SJSA1 (cell line): Measurements from ENCODE around the gene LPP. TPM values are rescaled to one million over a fixed set of nuclear protein-coding genes. Genes with fewer than 3 reads are reported as not detected.
A peak's percentile ranks its signal among the peaks of the same experiment; 100 is the strongest.

Experiments
- DNase-seq, 2 experiments: peaks; one replicate each; pipeline ENCODE4 v3.0.0-alpha.2; 2015 to 2020; ENCODE audit warnings: low spot score in 2 of 2, low read depth in 1 of 2
- H3K27ac ChIP-seq: fragments of 250-450 bp; sonication (Bioruptor Pico); 2 replicates; pipeline ENCODE4 v1.5.1; 2020; ENCODE audit warnings: mild to moderate bottlenecking, moderate library complexity
- H3K27me3 ChIP-seq: fragments of 250-450 bp; sonication (Bioruptor Pico); replicated peaks from 2 replicates; pipeline ENCODE4 v1.5.1; 2020; ENCODE audit warnings: mild to moderate bottlenecking, moderate library complexity
- H3K36me3 ChIP-seq: fragments of 250-450 bp; sonication (Bioruptor Pico); 2 replicates; pipeline ENCODE4 v1.5.1; 2020; ENCODE audit warnings: mild to moderate bottlenecking
- H3K4me1 ChIP-seq: fragments of 250-450 bp; sonication (Bioruptor Pico); replicated peaks from 2 replicates; pipeline ENCODE4 v1.6.1; 2021; ENCODE audit warnings: mild to moderate bottlenecking
- H3K4me3 ChIP-seq: fragments of 250-450 bp; sonication (Bioruptor Pico); 2 replicates; pipeline ENCODE4 v1.5.1; 2020; ENCODE audit warnings: mild to moderate bottlenecking
- H3K9me3 ChIP-seq: fragments of 250-450 bp; sonication (Bioruptor Pico); replicated peaks from 2 replicates; pipeline ENCODE4 v1.5.1; 2020; ENCODE audit warnings: mild to moderate bottlenecking
- total RNA-seq: library from RNA; depleted of rRNA; stranded (reverse); fragments of >200 nt; shearing (Covaris generic); gene quantifications from 2 replicates; pipeline ENCODE4 v1.2.3, GENCODE V29; 2014

LPP gene
- total RNA-seq, 1 experiment from 2014 or later: 132 TPM

DNA sequence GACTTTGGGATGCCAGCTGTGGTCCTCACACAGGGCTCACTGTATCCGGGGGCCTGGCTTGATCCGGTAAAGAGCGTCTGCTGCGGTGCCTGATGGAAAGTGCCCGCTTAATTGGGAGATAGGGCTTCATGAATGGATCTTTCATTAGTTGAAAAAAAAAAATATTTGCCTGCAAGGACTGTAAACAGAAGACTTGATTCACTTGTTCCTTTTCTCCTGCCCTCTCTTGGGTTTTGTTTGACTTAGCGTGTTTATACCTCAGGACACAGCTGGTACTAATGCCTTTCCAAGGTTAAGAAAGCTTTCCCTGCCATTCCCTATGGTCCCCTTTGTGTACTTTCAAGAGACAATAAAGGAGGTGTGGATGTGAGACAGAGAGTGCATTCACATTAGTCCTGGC, 493.3 kb downstream of the LPP start:
- Histone ChIP-seq H3K36me3 (peaks cover 12% of the 10 kb centered on the region), H3K4me1 (peaks cover 19% of the 10 kb centered on the region), H3K27ac (no peak overlapping the region), H3K4me3 (no peak overlapping the region), H3K9me3 (no peaks in the 10 kb centered on the region), H3K27me3 (no peaks in the 10 kb centered on the region)
- DNase-seq: no peak

DNA sequence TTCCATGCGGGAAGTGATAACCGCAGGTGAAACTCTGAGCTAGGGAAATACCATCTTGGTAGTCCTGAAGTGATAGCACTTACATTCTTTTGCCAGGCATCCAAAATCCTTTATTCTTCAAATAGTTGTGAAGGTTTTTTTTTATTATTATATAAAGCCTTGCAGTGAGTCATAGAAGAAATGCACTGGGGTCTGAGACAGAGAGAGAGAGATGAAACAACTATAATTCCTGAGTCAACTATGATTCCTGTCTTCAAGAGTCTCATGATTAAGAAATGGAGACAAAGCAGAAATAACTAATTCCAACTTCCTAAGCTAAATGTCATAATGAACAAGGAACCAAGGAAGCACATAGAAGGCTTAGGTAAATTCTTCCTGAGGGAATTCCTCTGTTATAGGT, 495.6 kb downstream of the LPP start:
- H3K36me3 ChIP-seq: peaks cover 12% of the 10 kb centered on the region; the same call in 1 of the 2 replicates
- H3K27ac ChIP-seq: peak overlapping the region; percentile 42
- H3K4me1 ChIP-seq: peaks cover 19% of the 10 kb centered on the region
- no peaks in the 10 kb centered on the region for H3K27me3 ChIP-seq
- no peak for DNase-seq
- H3K4me3 ChIP-seq: no peak overlapping the region
- H3K9me3 ChIP-seq: no peaks in the 10 kb centered on the region

DNA sequence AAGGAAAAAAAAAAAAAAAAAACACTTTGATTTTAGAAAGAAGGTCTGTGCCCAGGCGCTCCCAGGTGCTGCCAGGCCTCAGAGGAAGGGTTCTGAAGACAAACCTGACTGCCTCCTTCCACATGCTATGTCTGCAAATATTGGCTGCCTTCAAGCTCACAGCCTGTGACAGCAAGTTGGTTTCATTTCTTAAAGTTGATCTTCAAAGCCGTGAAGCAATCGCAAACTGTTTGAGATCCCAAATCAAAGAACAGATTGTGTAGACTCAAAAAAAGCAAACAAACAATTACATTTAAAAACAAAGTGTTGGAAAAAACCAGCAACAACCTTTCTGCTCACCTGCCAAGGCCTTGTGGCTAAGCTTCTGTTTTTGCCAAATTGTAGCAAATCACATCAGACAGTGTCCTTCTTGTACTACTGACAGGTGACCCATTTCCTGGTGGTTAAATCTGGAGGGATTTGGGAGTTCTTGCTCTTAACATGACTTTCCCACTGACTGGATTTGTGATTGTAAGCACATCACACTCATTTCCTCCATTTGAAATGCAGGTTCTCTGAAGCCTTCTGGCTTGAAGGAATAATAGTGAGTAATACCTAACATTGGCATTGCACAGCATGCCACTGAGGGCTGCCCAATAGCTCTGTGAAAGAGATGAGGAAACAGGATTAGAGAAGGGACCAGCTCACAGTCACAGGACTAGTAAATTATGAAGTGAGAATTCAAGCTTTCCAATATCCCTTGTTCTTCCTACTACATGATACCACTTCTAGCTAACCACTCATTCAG, 502.4 kb downstream of the LPP start:
- no peak for DNase-seq
- no peaks in the 10 kb centered on the region for H3K27me3 ChIP-seq
- H3K4me3 ChIP-seq: no peak overlapping the region
- H3K9me3 ChIP-seq: no peaks in the 10 kb centered on the region
- H3K36me3 ChIP-seq: 0 out of 2 replicates have a peak, but pooled peaks cover 10% of the 10 kb centered on the region
- H3K4me1 ChIP-seq: no peaks in the 10 kb centered on the region
- H3K27ac ChIP-seq: no peak overlapping the region

DNA sequence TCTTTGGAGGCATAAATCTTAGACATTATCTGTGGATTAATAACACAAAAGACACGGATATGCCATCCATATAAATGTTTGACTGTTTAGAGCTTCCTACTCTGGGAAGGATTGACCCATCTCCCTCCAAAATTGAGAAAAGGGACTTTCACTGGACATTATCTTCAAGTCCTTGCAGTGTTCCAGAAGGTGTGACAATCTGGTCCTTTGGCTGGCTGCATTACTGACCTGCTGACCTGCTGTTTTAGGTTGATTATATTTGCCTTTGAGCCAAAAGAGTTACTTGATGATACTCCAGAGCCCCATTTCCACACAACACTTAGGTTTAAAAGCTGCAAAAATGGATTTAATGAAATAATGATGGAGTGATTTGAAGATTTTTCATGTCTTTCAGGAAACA, 504.6 kb downstream of the LPP start:
- Histone ChIP-seq H3K9me3 (no peaks in the 10 kb centered on the region), H3K4me1 (peaks cover 5% of the 10 kb centered on the region; the same call in 1 of the 2 replicates), H3K27me3 (no peaks in the 10 kb centered on the region), H3K36me3 (0 out of 2 replicates have a peak, but pooled peaks cover 6% of the 10 kb centered on the region), H3K27ac (no peak overlapping the region), H3K4me3 (no peak overlapping the region)
- DNase-seq: no peak

DNA sequence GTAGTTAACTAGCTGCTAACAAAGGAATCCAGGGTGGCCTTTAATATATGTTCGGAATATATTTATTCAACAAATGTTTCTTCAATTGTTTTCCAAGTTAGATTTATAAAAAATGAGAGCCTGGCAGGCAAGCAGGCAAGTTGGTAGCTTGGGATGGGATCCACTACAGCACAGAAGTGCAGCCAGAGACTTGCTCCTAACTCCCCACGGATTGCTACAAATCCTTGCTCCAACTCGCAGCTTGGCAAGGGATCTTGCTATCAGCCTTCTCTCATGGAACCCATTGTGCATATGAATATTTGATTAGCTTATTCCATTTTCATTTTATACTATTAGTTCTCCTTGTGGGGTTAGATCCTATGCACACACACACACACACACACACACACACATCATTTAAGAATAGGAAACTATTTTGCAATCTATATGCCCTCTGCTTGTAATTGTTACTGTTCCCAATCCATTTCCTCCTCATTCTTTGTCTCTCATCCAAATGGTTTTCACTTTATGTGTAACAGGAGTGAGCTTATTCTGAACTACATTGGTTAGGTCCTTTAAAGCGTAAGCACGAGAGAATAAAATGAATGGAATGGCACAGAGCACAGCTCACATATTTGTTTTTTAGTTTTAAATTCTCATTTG, 505.6 kb downstream of the LPP start:
- 0 out of 2 replicates have a peak, but pooled peaks cover 6% of the 10 kb centered on the region for H3K36me3 ChIP-seq
- no peak for DNase-seq
- H3K27me3 ChIP-seq: no peaks in the 10 kb centered on the region
- H3K4me3 ChIP-seq: no peak overlapping the region
- H3K9me3 ChIP-seq: no peaks in the 10 kb centered on the region
- peaks cover 5% of the 10 kb centered on the region; the same call in 1 of the 2 replicates for H3K4me1 ChIP-seq
- H3K27ac ChIP-seq: no peak overlapping the region

DNA sequence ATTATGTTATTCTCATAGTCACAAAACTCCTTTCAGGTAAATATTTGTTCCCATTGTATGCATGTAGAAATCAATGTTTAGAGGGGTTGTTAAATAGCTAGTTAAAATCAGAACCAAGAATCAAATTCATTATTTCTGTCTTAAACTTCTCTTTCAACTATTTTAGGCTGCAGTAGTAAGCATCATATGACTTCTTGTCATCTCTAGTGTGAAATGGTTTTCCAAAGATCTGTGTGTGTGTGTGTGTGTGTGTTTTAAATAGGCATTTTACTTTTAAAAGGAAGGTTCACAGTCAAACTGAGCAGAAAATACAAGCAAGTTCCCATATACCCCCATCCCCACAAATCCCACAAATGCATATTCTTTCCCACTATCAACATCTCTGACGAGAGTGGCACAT, 506.5 kb downstream of the LPP start:
- H3K36me3 ChIP-seq: 0 out of 2 replicates have a peak, but pooled peaks cover 6% of the 10 kb centered on the region
- no peaks in the 10 kb centered on the region for H3K27me3 ChIP-seq
- H3K4me3 ChIP-seq: no peak overlapping the region
- no peak overlapping the region for H3K27ac ChIP-seq
- H3K9me3 ChIP-seq: no peaks in the 10 kb centered on the region
- no peak for DNase-seq
- H3K4me1 ChIP-seq: peaks cover 5% of the 10 kb centered on the region; the same call in 1 of the 2 replicates

DNA sequence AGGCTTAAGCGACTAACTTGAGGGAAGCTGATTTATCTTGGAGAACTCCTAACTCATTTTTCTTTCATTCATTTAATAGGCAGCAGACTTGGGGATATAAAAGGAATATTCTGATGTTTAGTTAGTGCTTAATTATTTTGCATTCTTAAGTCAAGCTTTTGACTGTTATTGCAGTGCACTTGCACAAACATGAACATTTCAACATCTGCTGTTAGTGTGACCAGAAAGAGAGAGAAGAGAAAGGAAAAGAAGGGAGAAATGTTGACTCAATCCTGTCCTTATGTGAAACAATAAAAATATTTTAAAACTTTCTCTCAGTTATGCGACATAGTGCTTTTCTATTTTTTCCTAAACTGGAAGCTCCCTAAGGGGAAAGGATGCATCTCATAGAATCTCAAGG, 507.8 kb downstream of the LPP start:
- no peaks in the 10 kb centered on the region for H3K9me3 ChIP-seq
- H3K4me1 ChIP-seq: peaks cover 5% of the 10 kb centered on the region; the same call in 1 of the 2 replicates
- 0 out of 2 replicates have a peak, but pooled peaks cover under 1% of the 10 kb centered on the region for H3K36me3 ChIP-seq
- no peak for DNase-seq
- no peak overlapping the region for H3K27ac ChIP-seq
- H3K27me3 ChIP-seq: no peaks in the 10 kb centered on the region
- H3K4me3 ChIP-seq: no peak overlapping the region

DNA sequence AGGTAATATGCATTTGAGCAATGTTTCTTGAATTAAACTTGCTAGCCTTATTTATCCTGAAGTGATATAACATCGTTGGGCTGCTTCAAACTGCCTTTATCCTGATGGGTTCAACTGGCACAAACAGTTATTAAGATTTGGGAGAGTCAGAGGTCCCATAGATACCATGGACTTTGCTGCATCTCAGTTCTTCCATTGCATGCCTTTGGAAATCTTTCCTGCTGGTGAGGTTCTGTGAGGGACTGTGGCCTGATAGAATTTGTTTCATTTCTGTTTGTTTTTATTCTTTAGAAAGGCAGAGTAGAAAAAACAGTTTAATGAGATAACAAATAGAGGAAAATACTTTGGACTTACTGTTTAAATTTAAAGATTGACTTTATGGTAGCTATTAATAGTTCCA, 508.3 kb downstream of the LPP start:
- H3K4me1 ChIP-seq: peaks cover 5% of the 10 kb centered on the region; the same call in 1 of the 2 replicates
- no peaks in the 10 kb centered on the region for H3K36me3 ChIP-seq
- no peak overlapping the region for H3K27ac ChIP-seq
- no peaks in the 10 kb centered on the region for H3K9me3 ChIP-seq
- H3K4me3 ChIP-seq: no peak overlapping the region
- DNase-seq: no peak
- no peaks in the 10 kb centered on the region for H3K27me3 ChIP-seq

DNA sequence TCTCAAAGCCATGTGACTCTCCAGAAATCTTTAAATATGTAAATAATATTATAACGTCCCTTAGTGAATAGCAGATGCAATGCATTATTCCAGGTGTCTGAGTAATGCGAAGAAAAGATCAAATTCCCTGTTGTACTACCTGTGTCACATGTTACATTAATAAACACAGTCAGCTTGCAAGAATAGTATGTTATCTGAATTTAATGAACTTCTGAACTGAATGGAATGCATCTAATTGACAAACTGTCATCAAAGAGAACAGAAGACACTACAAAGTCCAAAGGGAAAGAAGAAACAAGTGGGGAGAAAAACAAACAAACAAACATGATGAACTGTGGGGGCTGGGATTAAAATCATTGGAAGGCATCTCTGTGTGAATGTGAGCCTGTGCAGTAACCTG, 508.8 kb downstream of the LPP start:
- H3K4me3 ChIP-seq: no peak overlapping the region
- H3K4me1 ChIP-seq: peaks cover 5% of the 10 kb centered on the region; the same call in 1 of the 2 replicates
- no peaks in the 10 kb centered on the region for H3K36me3 ChIP-seq
- H3K27ac ChIP-seq: no peak overlapping the region
- no peak for DNase-seq
- no peaks in the 10 kb centered on the region for H3K9me3 ChIP-seq
- no peaks in the 10 kb centered on the region for H3K27me3 ChIP-seq

DNA sequence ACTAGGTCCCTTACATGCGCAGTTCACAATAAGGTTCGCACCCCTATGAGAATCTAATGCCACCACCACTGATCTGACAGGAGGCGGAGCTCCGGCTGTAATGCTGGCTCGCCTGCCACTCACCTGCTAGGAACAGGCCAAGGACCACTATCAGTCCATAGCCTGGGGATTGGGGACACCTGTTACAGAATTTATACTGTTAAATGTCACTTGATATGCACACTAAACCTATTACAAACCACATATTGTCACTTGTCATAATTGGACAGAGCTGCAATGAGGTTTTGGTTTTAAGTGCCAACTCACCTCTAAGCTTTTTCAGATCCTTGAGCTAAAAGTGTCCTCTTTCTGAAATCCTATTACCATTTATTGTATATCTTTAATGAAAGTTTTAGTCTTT, 509.9 kb downstream of the LPP start:
- Histone ChIP-seq H3K27me3 (no peaks in the 10 kb centered on the region), H3K4me1 (peaks cover 5% of the 10 kb centered on the region; the same call in 1 of the 2 replicates), H3K4me3 (no peak overlapping the region), H3K36me3 (peaks cover 1% of the 10 kb centered on the region), H3K27ac (no peak overlapping the region), H3K9me3 (no peaks in the 10 kb centered on the region)
- DNase-seq: no peak

DNA sequence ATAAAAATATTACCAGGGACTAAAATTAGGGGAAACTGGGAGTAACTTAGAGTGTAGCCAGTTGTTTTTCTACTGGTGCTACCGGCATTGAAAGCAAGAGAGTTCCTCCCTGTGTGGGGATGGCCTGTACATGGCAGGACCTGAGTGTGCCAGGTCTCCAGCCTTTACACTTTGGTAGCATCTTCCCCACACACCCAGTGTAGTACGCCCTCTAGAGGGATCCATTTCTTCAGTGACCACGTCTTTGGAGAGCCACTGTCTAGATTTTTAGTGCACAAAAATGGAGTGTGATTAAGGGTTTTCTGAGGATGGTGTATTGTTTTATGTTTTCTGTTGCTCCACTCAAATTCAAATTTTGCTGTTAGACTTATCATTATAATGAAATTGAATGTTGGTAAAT, 510.8 kb downstream of the LPP start:
- DNase-seq: no peak
- no peak overlapping the region for H3K27ac ChIP-seq
- H3K27me3 ChIP-seq: no peaks in the 10 kb centered on the region
- no peaks in the 10 kb centered on the region for H3K9me3 ChIP-seq
- H3K36me3 ChIP-seq: peaks cover 5% of the 10 kb centered on the region
- H3K4me1 ChIP-seq: peaks cover 5% of the 10 kb centered on the region; the same call in 1 of the 2 replicates
- no peak overlapping the region for H3K4me3 ChIP-seq

DNA sequence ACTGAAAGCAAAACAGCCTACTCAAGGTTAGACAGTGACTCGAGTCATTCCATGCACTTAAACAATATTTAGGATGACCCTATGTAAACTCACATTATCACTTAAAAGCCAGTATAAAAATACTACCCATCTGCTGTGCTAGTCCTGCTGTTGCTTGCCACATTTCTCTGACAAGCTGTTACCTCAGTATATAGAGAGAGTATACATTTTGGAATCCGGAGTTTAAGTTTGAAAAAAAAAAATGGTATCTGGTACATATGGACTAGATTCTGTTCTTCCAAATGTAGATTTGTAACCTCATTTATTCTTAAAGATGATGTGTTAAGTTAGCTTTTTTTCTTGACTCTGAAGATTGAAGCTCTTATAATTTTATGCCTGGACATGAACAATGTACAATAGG, 514.0 kb downstream of the LPP start:
- Histone ChIP-seq H3K36me3 (peaks cover 5% of the 10 kb centered on the region), H3K27me3 (no peaks in the 10 kb centered on the region), H3K27ac (no peak overlapping the region), H3K9me3 (no peaks in the 10 kb centered on the region), H3K4me1 (peaks cover 11% of the 10 kb centered on the region), H3K4me3 (no peak overlapping the region)
- no peak for DNase-seq

DNA sequence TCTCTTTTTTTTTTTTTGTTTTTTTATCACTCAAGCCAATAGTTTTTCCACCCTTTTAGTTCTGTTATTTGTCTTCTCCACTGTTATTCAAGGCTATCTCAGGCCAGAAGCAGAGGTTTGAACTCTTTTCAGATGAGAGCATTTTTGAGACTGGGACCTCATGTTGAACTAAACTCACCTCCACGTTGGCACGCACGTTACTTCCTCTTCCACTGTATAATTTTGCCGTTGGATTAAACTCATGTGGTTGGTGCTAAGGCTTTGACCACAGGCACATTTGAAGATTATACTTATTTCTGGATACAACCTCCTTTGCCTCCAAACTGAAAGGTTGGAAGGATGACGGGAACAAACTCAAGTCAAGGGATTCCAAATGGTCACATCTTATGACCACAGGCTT, 516.5 kb downstream of the LPP start:
- Histone ChIP-seq H3K4me3 (no peak overlapping the region), H3K4me1 (peaks cover 27% of the 10 kb centered on the region), H3K27me3 (no peaks in the 10 kb centered on the region), H3K27ac (no peak overlapping the region), H3K36me3 (peaks cover 15% of the 10 kb centered on the region), H3K9me3 (no peaks in the 10 kb centered on the region)
- no peak for DNase-seq

DNA sequence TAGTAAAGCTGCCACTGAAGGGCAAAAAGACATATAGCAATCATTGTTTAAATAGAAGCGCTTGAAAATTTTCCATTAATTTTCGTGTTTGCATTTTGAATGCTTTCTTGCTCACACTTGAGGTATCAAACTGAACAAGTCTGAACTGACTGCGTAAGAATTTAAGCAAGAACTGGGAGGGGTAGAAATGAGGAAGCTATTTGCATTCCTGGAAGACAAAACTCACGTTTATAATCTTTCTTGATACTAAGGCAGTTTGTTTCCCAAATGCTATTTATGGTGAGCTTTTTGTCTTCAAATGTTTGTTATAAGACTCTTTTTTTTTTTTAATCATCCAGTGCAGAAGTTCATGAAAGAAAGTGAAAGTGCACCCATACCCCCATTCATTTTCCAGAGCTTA, 518.0 kb downstream of the LPP start:
- Histone ChIP-seq H3K4me1 (peaks cover 27% of the 10 kb centered on the region), H3K27ac (no peak overlapping the region), H3K4me3 (no peak overlapping the region), H3K36me3 (peaks cover 20% of the 10 kb centered on the region), H3K9me3 (no peaks in the 10 kb centered on the region), H3K27me3 (no peaks in the 10 kb centered on the region)
- no peak for DNase-seq
